GM21717 (cell line): ENCODE data around the gene BLACAT1.
"Not testable (repeated sequence)": the region's sequence is repeated elsewhere in the genome, so short reads cannot be mapped to it uniquely, and the experiment has no call there.

Experiments
- ATAC-seq: cut with Tn5 transposase; IDR thresholded peaks from one replicate; pipeline ENCODE4 v1.9.1; 2021; ENCODE audit warnings: mild to moderate bottlenecking, moderate library complexity; ENCODE audit not compliant: unreplicated experiment

BLACAT1 gene

DNA sequence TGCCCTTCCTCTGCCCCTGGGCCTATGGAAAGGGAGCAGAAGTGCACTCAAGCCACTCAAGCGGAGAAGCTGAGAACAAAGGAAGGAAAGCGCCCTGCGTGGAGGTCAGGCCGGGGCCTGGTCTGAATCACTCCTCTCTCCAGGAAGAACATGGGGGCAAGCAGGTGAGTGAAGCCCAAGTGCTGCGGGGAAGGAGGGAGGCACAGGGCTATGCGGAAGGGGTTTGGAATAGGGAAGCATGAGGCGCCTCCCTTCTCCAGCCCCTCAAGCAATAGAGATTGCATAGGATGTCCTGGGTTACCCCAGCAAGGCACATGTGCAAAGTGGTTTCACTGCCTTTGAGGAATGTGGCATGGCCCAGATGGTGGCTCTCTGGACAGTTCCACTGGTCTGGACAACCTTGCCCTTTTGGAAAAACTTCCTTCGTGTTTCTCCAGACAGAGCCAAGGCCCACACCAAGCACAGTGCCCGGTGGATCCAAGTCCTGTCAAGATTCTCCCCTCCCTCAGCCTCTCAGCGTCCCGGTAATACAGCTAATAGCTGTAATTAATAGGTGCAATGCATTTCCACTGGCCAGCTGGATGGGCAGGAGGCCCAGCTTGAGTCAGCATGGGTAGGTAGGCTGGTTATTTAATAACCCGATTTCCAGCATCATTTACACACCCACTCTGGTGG lies 13.7 kb downstream of the BLACAT1 start:
- ATAC-seq, result no peak

DNA sequence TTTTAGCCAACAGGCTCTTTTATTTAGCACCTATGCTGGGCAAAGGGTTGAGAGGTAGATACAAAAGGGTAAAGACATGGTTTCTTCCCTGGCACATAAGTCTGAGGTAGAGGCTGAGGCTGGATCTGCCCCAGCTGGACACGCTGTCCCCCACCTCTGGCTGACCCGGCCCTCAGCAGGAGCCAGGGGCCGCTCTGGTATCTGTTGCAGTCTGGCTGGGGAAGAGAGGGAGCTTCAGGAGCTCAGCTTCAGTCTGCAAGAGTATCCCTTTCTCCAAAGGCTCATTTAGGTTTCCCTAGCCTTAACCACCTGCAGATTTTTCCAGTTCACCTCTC lies 14.2 kb downstream of the BLACAT1 start:
- ATAC-seq, result no peak

DNA sequence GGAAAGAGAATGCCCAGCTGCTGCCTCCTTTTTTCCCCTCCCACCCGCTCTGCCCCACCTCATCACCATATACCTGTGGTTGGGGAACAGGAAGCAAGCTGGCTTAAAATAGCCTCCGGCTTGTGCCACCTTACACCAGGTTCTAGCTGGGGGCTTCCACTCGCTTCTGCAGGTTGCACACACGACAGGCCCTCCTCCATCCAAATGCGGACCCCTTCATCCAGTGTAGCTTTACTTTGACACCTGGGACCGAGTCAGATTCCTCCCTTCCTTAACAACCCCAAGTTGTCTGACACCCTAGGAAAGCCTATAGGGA lies 14.6 kb downstream of the BLACAT1 start:
- ATAC-seq, result no peak

DNA sequence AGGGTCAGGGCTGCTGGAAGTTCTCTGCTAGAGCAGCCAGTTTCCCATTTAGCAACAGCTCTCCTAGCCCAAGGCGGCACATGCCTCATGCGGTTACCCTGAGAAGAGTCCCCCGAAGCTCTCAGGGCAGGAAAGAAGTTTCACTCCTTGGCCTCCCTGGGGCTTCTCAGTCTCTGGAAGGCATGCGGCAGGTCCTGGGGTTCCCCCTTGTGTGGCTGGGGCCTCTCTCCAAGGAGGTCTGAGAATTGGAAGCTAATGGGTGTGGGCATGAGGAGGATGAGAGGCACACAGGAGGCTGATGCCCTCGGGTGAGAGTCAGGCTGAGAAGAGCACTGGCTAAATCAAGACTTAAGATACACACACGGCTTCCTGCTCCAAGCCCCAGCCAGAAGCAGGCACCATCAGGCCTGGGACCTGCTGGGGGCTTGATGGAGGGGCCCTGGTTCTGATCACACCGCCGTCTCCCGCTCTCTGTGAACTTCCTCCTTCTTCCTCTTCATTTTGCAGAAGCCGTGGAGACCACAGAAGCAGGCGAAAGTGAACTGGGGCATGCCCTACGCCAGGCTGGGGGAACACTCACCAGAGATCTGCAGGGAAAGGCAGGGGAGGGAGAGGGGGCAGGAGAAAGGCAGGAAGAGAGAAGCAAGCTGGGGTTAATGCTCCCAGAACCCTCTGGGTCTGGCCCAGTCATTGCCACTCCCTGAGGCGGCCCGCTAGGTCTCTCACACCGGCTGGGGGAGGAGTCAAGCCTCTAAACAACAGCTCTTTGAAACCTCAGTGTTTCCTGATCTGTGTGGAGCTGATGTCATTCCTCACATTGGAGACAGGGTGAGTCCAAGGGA lies 15.1 kb downstream of the BLACAT1 start:
- no peak for ATAC-seq

DNA sequence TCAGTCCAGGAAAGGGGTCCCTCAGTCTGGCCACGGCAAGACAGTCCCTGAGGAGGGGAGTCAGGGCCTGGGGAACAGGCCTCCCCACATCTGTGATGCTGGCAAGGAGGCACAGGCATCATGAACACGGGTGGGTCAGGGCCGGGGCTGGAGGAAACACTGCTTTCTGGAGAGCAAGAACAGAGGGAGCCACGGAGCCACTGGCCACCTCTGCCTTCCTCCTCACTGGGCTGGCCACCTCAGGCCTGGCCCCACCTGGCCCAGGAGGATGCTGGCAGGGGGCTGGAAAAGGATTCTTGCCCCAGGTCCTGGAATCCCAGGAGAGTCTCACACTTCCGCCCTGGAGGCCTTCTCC lies 15.7 kb downstream of the BLACAT1 start:
- ATAC-seq, result no peak

DNA sequence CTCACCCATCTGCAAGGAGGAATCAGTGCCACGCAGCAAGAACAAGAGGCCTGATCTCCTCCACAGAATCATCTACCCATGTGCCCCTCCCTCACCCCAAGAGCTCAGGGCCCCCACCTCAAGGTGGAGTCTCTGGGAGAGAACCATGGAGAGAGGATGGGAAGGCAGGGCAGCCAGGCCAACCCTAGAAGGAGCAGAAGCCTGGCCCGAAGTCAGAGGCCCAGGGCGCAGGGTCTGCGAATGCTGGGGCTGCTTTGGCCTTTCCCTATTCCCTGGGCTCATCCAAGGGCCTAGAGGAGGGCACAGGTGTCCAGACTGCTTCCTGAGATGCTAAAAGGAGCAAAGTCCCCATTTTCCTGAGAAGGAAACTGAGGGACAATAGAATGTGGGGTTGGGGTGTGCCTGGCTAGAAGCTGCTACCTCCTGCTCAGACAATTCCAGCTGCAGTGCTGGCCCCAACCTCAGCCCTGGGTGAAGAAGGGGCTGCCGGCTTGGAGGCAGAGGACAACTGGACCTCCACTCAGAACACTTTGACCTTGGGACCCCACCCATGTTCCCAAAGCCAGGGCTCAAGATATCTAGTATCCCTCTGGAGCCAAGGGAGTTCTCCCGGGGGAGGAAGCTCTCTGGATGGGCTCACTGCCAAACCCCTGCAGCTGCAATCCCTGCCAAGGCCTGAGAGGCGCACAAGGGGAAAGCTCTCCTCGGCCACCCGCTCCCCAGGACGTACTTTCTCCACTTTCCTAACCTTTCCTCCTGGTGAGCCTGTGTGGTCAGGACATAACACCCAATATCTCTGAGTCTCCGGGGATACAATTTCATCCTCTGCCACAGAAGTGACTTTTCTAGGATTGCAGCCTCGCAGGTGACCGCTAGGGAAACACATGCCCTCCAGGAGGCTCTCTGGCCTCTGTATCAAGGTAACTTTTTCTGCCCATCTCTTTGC lies 17.4 kb downstream of the BLACAT1 start:
- no peak for ATAC-seq

DNA sequence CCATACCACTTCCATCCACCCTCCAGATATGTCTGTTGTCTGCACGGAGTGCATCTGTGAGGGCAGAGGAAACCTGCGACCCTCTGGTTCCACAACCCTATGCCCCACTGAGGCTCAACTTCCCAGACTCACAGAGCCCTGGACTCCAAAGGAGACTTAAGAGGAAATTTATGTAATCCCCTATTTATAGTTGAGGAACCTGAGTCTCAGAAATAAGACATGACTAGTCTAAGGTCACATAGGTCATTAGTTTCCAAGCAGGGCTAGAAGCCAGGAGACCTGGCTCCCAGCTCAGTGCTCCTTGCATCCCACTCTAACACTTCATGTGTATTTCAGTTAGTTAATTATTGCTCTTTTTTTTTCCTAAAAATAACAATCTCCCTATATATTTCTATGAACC lies 18.3 kb downstream of the BLACAT1 start:
- ATAC-seq, result no peak

DNA sequence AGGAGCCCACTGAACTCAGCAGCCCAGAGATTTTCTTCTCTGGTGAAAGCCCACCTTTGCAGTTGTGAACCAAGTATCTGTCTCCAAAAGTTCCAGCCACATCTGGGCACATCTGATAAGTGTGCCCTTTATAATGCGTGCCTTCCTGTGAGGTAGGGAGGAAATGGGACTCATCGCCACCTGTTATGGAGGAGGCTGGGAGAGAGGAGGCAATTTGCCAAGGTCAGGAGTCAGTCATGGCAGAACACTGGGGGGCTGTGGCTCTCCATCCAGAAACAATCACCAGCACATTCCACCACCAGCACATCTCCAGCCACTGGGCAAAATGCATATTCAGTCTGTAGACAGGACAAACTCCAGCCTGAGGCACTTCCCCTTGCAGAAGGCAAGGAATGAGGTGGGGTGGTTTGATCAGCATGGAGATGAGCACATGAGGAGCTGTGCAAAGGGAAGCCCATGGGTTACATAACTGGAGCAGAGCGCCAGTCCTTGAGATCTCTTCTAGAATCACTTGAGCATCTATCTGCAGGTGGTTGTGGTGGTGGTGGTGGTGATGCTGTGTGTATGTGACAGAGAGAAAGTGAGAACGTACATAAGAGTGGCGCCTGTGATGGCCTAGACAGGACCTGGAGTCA lies 19.0 kb downstream of the BLACAT1 start:
- ATAC-seq, result no peak

DNA sequence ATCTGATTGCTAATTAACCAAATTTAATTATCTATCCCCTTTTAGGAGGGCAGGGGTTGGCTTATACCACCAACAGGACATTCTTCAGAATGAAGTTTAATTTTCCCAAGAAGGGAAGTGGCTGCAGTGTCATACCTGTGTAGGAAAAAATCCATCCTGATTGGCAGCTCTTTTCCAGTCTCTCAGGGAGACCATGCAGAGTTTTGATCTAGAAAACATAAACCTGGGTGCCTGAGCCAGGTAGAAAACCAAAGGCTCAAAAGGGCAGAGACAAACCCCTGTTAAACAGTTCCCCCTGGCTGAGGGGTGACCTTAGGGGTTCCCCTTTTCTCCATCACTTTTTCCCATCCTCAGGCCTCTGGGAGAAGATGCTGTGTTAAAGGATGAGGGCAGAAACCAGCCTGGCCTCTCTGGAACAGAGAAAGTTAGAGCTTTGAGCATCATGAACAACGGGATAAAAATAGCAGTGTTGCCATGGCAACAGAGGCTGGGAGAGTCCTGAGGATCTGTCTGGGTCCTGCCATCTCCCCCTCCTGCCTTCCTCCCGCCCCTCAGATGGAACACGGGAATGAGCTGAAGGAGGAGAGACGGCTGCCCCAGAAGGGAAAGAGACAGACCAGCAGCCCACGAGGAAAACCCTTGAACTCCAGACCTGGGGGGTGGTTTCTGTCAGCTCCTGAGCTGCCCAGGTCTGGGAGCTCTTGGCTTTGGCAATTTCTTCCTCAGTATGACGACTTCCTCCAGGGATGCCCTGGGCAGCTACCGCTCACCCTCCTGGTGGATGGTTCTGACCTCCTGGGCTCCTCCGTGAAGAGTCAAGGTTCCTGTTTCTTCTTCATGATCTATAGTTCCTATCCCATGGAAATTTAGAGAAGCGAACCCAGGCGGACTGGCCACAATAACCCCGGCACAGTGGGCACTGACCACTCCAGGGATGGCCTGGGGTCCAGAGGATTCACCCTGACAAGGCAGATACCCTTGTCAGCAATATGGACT lies 20.0 kb downstream of the BLACAT1 start:
- ATAC-seq, result no peak

DNA sequence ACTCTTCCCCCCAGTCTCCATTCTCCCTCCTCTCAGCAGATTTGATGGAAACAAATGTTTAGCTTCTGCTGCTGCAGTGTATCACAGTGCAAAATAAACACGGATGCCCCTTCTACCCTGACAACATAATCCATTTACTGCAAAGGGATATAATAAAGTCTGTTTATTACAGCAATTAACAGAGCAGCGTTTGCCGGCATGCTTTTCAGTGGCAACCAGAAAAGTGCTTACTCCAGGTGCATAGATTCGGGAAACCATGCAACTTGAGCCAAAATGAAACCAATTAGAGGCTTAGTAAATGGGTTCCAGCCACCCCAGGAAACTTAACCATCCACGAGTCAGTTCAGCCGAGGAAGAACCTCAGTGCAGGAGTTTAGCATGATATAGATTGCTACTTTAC lies 21.1 kb downstream of the BLACAT1 start:
- ATAC-seq, result no peak

DNA sequence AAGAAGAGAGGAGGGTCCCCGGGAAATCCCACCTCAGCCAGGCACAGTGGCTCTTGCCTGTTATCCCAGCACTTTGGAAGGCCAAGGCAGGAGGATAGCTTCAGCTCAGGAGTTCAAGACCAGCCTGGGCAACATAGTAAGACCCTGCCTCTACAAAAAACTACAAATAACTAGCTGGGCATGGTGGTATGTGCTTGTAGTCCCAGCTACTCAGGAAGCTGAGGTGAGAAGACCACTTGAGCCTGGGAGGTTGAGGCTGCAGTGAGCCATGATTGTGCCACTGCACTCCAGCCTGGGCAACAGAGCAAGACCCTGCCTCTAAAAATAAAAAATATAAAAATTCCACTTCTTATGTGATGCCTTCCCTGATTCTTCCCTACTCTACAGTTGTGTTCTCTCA lies 23.2 kb downstream of the BLACAT1 start:
- ATAC-seq, result not testable (repeated sequence)

DNA sequence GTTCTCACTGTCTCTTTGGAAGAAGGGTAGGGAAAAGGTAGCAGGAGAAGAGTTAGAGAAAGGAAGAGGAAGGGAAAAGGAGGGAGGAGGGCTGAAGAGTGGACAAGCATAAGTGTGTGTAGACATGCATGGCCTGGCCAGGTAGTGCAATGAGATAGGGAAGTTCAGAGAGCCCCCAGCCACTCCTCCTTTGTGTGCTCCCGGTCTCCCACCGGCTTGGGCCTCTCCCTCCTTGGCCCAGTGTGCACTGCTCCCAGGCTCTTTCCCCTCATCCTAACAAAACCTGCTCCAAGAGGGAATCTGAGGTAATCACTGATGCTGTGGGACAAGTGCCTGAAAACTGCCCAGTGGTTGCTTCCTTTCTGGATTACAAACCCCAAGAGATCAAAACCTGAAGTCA lies 23.7 kb downstream of the BLACAT1 start:
- no peak for ATAC-seq

DNA sequence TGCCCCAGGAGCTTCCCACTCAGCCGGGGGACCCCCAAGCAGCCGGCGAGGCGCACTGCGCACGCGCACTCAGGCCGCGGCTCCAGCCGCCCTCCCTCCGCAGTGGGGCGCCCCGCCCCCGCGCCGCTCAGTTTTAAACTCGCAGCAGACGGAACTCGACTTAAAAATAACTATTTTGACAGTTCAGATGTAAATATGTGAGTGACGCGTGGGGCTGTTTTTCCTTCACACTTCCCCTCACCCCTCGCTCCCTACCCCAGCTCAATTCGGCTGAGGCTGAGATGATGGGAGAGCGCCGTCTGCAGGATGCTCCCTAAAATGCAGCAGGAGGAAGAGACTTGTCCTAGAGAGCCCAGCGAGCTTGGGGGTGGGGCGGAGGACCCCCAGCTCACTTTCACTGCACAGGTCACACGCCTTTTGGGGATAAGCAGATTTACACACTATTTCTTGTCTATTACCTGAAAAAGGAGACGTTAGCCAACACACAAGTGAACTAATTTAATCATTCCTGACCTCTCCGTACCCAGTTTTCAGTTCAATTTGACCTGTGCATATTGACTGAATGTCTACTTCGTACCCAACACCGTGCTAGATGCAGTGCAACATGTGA lies 25.0 kb downstream of the BLACAT1 start:
- no peak for ATAC-seq

DNA sequence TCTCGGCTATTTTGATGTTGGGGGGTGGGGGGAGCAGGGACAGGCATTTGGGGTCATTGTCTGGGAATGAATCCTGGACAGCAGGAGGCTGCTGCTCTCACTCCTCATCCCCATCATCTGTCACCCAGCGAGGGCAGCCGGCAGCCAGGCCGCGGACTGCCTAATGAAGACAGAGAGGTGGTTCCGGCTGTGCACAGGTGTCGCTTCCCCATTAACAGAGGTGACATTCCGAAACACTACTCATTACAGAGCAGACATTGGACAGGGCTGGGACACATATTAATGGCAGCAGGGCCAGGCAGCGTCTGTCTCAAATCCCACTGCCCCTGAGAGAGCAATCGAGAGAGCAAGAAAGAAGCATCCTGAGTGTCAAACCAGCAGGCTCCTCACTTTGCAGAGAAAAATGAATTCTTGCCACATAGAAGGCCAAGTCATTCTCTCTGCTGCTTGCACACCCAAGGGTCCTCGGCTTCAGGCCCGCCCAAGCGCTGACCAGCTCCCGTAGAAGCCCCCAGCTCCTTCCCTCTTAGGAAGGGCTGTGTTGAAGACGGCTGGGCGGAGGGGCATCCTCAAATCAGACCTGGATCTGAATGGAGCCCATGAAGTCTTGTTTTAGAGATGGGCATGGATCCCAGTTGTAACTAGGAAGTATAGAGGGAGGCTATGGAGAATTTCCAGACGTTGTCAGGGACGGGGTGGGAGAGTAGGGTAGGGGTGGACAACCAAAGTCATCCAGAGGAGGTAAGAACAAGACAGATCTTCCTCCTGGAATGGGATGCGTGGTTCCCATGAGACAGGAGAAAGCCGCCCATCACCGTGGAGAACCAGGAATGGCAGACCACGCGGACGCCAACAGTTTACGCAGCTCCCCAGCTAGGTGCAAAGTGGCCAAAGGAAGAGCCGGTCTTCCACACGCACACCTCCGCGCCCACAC lies 25.8 kb downstream of the BLACAT1 start:
- no peak for ATAC-seq

DNA sequence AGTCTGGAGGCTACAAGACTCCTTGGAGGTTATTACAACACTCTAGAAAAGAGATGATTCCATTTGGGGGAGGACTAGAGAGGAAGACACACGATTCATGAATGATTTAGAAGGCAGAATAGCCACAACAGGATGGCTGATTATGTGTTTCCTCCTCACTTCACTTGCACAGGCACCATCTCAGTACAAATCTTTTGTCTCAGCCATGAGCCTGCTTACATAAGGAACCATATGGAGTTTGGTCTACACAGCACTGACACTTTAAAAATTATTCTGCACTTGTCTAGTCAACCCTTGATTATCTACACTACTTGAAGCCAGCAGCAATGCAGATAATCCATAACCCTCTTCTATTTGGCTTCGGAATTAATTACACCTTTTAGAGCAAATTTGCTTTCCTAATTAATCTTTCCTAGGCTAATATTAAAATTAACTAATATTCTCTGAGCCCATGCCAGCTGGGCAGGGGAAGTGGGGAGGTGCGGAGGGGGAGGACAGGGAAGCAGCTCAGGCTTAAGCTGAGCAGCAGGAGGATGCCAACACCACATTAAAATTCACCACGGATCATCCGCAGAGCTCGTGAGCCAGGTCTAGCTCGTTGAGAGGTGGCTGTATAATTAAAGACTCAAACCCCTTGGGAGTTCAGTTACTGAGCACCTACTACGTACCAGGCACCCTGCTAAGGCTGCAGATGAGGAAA lies 30.8 kb downstream of the BLACAT1 start:
- no peak for ATAC-seq

DNA sequence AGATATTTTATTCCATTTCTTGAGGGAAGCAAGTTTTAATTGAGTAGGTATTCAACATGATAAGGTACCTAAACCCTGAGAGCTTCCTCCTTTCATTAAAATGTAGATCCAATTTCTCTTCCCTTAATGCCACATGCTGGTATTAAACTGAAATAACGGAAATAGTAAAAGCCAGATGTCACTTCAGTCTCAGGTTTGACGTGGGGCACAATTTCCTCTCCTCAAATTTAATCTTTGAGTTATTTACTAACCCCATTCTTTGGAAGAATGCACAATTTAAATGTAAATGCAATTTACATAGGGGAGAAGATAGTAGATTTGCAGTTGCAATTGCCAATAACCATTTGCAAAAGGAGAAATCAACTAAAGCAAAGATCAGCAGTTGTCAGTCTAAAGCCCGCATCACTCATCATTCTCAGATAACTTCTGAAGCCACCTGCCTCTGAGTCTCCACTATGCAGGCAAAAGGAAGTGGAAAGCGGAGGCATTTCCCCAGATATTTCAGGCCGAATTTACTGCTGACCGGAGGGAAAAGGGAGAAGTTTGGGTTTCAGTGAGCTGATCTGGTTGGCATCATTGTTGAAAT lies 31.9 kb downstream of the BLACAT1 start:
- ATAC-seq, result no peak

DNA sequence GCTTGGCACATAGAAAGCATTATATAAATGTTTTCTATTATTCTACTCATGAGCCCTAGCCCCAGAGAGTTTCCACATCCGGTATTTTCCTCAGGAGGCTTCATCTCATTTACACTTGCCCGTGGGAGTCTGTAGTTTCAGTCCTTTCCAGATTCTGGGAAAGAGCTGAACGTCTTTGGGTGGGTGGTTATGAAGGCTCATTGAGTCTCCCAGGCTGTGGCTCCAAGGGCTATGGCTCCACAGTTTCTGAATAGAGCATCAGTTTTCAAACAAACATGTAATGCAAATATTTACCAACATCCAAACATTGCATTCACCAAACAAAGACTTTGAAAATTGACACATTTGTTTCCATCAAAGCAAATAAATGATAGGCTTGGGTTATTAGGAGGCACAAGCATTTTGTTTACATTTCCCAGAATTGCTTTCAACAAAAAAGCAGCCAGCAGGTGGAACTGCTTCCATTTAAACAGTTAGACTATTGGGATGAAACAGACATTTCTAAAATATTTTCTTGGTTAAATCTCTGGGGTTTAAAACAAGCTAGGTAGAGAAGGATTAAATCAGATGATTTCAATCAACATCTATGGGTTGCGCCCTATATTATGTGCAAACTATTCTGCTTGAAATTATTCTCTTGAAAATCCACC lies 32.7 kb downstream of the BLACAT1 start:
- ATAC-seq, result no peak
